Measurements from ENCODE around the gene CDK6. TPM values are rescaled to one million over a fixed set of nuclear protein-coding genes. Genes with fewer than 3 reads are reported as not detected.

The CDK6 gene
- total and polyA plus RNA-seq, 4 donors: 1.6 to 66.4 (median 12.1) TPM

DNA sequence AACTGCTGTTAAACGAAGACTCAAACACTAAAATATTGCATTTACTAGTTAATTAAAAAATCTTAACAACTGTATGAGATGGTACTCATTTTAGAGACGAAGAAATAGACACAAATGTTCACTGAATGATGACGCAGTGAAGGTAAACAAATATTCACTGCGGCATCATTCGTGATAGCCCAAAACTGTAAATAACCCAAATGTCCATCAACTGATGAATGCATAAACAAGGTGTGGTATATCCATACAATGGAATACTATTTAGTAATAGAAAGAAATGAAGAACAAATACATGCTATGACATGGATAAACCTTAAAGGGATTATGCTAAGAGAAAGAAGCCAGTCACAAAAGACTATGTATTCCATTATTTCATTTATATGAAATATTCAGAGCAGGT is 51.4 kb downstream of the CDK6 start:
- no peaks in the 10 kb centered on the region for H3K36me3 ChIP-seq (ENCODE audit: control insufficient read depth in 4 of 4, insufficient read depth in 4 of 4, low read length in 4 of 4)
- no peak overlapping the region for H3K4me3 ChIP-seq
- H3K9me3 ChIP-seq (ENCODE audit: control insufficient read depth in 4 of 4, insufficient read depth in 3 of 4, low read length in 3 of 4): peaks cover 0 to 8% (median 0%) of the 10 kb centered on the region in 4 donors
- H3K9ac ChIP-seq (ENCODE audit: insufficient read depth in 1 of 2, low read length in 2 of 2): no peak overlapping the region
- H3K27ac ChIP-seq (ENCODE audit: low read depth in 1 of 2, low read length in 1 of 2): no peak overlapping the region
- no peak for DNase-seq
- peaks cover 3 to 32% (median 13%) of the 10 kb centered on the region in 5 donors for H3K4me1 ChIP-seq (ENCODE audit: control insufficient read depth in 5 of 5, insufficient read depth in 5 of 5, low read length in 5 of 5)
- no peak for ATAC-seq (ENCODE audit: insufficient read depth, low FRiP score)
- no peaks in the 10 kb centered on the region for H3K27me3 ChIP-seq (ENCODE audit: control insufficient read depth in 3 of 3, insufficient read depth in 3 of 3, low read length in 2 of 3)
- 91 to 93% methylated on average over 5 of the region's 5 CpGs for WGBS, 2 donors
- TF ChIP-seq, protein P1, sequence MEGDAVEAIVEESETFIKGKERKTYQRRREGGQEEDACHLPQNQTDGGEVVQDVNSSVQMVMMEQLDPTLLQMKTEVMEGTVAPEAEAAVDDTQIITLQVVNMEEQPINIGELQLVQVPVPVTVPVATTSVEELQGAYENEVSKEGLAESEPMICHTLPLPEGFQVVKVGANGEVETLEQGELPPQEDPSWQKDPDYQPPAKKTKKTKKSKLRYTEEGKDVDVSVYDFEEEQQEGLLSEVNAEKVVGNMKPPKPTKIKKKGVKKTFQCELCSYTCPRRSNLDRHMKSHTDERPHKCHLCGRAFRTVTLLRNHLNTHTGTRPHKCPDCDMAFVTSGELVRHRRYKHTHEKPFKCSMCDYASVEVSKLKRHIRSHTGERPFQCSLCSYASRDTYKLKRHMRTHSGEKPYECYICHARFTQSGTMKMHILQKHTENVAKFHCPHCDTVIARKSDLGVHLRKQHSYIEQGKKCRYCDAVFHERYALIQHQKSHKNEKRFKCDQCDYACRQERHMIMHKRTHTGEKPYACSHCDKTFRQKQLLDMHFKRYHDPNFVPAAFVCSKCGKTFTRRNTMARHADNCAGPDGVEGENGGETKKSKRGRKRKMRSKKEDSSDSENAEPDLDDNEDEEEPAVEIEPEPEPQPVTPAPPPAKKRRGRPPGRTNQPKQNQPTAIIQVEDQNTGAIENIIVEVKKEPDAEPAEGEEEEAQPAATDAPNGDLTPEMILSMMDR (IDR thresholded peaks at IDR 0.05; ENCODE audit: control extremely low read depth, extremely low read depth): no peak

DNA sequence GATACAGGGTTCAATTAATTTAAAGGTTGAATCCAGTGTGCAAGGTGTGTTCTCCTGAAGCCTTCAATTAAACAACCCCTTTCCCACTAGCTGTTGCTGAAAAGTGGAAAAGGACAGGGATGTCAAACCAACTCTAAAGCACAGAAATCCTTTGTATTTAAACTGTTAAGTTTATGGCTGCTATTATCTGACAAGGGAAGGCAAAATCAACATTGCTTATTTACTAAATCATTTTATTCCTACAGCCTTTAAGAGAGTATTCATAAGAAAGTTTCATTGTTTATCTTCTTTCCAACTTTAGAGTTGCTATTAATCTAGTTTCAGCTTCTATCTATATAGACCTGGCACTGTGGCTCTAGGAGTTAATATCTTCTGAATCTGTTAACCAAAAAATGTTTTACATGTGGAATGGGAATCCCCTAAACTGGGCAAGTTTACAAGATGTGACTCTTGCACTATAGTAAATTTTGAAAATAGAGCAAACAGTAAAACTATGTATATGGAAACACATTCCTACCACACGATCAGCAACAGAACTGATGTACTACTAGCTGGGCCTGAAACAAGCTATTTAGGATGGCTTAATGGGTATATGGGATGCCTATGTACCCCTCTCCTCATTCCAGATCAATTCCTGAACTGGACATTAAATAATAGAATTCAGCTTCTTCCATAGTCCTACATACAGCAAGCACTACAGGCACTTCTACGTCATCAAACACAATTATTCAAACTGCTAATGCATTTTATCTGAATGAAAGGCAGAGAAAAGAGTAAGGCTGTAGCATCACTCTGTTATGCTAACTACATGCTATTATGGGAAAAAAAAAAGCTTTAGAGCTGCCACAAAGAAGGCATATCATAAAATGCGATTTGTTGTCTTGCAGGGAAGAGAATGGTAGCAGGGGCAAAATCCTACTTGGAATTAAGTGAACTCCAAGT is 52.8 kb downstream of the CDK6 start:
- no peak for DNase-seq
- ATAC-seq (ENCODE audit: insufficient read depth, low FRiP score): no peak
- 85 to 90% methylated on average over 3 of the region's 3 CpGs for whole genome bisulfite sequencing, 2 donors
- Histone ChIP-seq H3K27me3 (ENCODE audit: control insufficient read depth in 3 of 3, insufficient read depth in 3 of 3, low read length in 2 of 3) (no peaks in the 10 kb centered on the region), H3K4me3 (no peak overlapping the region), H3K9me3 (ENCODE audit: control insufficient read depth in 4 of 4, insufficient read depth in 3 of 4, low read length in 3 of 4) (peaks cover 0 to 2% (median 0%) of the 10 kb centered on the region in 4 donors), H3K9ac (ENCODE audit: insufficient read depth in 1 of 2, low read length in 2 of 2) (no peak overlapping the region), H3K27ac (ENCODE audit: low read depth in 1 of 2, low read length in 1 of 2) (no peak overlapping the region), H3K36me3 (ENCODE audit: control insufficient read depth in 4 of 4, insufficient read depth in 4 of 4, low read length in 4 of 4) (no peaks in the 10 kb centered on the region), H3K4me1 (ENCODE audit: control insufficient read depth in 5 of 5, insufficient read depth in 5 of 5, low read length in 5 of 5) (peaks cover 3 to 32% (median 17%) of the 10 kb centered on the region in 5 donors)
- TF ChIP-seq, protein P1 (IDR thresholded peaks at IDR 0.05; ENCODE audit: control extremely low read depth, extremely low read depth): no peak

DNA sequence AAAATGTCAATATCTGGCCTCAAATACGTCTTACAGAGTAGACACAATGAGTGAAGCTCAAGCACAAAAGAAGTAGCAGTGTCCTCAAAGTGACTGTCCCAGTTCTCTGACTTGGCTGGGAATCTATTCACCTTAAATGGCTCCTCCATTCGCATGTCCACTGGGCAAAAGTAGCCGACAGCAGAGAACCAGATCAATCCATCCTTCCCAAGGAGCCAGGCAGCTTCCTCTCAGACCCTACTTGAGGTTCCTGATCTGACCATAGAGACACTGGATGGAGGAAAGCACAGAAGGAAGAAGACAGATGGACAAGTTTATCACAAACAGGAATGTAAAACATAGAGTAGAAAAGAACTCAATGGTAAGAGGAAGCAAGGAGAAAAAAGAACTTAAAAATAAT is 53.5 kb downstream of the CDK6 start:
- no peaks in the 10 kb centered on the region for H3K36me3 ChIP-seq (ENCODE audit: control insufficient read depth in 4 of 4, insufficient read depth in 4 of 4, low read length in 4 of 4)
- H3K9me3 ChIP-seq (ENCODE audit: control insufficient read depth in 4 of 4, insufficient read depth in 3 of 4, low read length in 3 of 4): no peaks in the 10 kb centered on the region
- no peak overlapping the region for H3K4me3 ChIP-seq
- peaks cover 3 to 32% (median 17%) of the 10 kb centered on the region in 5 donors for H3K4me1 ChIP-seq (ENCODE audit: control insufficient read depth in 5 of 5, insufficient read depth in 5 of 5, low read length in 5 of 5)
- no peak for DNase-seq
- no peak overlapping the region for H3K27ac ChIP-seq (ENCODE audit: low read depth in 1 of 2, low read length in 1 of 2)
- WGBS, 2 donors: 82 to 84% methylated on average over 3 of the region's 3 CpGs
- TF ChIP-seq, protein P1 (IDR thresholded peaks at IDR 0.05; ENCODE audit: control extremely low read depth, extremely low read depth): no peak
- no peak overlapping the region for H3K9ac ChIP-seq (ENCODE audit: insufficient read depth in 1 of 2, low read length in 2 of 2)
- H3K27me3 ChIP-seq (ENCODE audit: control insufficient read depth in 3 of 3, insufficient read depth in 3 of 3, low read length in 2 of 3): no peaks in the 10 kb centered on the region
- no peak for ATAC-seq (ENCODE audit: insufficient read depth, low FRiP score)

Measured in lung (tissue), 12 donors.